ENCODE data around the gene STK32B. TPM values are rescaled to one million over a fixed set of nuclear protein-coding genes. Genes with fewer than 3 reads are reported as not detected.

The STK32B gene
- total RNA-seq, 2 donors from 2014 or later, result not detected

DNA sequence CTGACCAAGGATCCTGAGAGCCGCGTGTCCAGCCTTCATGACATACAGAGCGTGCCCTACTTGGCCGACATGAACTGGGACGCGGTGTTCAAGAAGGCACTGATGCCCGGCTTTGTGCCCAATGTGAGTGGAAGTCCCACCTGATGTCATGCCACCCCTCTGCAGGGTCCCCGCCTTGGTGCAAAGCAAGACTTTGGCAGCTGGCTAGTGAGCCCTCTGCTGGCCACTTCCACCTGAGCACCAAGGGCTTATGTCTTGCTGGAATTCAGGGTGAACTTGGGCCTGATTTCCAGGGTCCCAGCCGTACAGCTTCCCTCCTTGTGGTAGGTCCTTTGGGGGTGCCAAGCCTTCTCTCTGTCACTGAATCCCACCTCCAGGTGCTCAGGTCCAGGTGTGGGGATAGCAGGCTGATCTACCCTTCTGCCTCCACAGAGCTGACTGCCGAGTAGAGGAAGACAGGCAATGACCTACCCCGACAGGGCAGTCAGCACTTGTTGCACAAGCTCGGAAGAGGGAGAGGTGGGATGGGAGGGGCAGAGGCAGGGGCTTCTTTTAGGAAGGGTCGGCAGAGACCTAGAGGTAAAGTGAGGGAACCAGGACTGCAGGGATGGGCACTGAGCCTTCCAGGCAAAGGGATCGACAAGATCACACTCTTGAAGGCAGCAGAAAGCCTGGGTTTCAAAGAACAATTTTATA, 409.0 kb downstream of the STK32B start:
- DNase-seq (ENCODE audit: low spot score) (no peak), ATAC-seq (no peak)
- no peak overlapping the region for H3K27ac Mint-ChIP-seq
- H3K36me3 Mint-ChIP-seq, result no peaks in the 10 kb centered on the region
- no peaks in the 10 kb centered on the region for H3K9me3 Mint-ChIP-seq
- H3K4me1 Mint-ChIP-seq (ENCODE audit: low read depth in 2 of 2), result no peaks in the 10 kb centered on the region
- no peak overlapping the region for H3K4me3 Mint-ChIP-seq
- peaks cover 0 to 7% of the 10 kb centered on the region in 2 donors for H3K27me3 Mint-ChIP-seq

DNA sequence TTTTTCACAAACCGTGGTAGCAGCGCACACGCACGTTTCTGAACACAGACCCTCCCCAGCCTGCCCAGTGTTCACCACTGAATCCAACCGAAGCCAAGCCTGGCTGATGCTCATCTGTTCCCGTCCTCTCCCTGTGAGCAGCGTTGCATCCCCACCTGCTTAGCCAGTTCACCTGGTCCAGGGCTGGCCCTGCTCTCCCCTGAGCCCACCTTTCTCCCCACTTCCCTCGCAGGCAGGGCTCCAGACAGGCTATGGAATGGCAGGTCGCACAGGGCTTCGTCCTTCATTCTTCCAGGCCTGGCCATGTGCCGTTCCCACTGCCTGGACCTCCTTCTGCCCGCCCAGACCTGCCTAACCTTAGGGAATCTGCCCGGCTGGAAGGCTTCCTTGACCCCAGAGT, 410.2 kb downstream of the STK32B start:
- H3K27me3 Mint-ChIP-seq, result peaks cover 0 to 7% of the 10 kb centered on the region in 2 donors
- DNase-seq (ENCODE audit: low spot score) (no peak), ATAC-seq (no peak)
- H3K4me3 Mint-ChIP-seq, result no peak overlapping the region
- no peaks in the 10 kb centered on the region for H3K9me3 Mint-ChIP-seq
- no peak overlapping the region for H3K27ac Mint-ChIP-seq
- H3K36me3 Mint-ChIP-seq, result no peaks in the 10 kb centered on the region
- H3K4me1 Mint-ChIP-seq (ENCODE audit: low read depth in 2 of 2), result no peaks in the 10 kb centered on the region

DNA sequence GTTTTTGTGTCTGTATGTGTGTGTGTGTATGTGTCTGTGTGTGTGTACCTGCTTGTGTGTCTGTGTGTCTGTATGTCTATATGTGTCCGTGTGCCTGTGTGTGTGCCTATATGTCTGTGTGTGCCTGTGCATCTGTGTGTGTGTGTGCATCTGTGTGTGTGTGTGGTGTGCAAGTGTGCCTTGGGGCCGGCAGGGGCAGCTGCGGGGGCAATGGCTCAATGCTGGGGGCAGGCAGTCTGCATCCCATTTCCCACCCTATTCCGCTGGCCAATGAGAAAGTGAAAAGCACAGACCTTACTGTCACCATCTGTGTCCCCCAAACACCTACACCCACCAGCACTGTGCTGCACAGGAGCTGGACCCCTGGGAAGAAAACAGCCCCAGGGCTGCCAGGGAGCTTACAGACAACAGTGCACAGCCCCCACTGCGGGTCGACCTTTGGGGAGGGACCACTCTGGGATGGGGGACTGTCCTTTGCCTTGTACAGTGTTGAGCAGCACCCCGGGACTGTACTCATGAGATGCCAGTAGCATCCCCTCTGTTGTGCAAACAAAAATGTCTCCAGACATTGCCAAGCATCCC, 411.1 kb downstream of the STK32B start:
- no peak overlapping the region for H3K4me3 Mint-ChIP-seq
- no peaks in the 10 kb centered on the region for H3K4me1 Mint-ChIP-seq (ENCODE audit: low read depth in 2 of 2)
- H3K36me3 Mint-ChIP-seq, result no peaks in the 10 kb centered on the region
- no peak overlapping the region for H3K27ac Mint-ChIP-seq
- H3K9me3 Mint-ChIP-seq, result no peaks in the 10 kb centered on the region
- ATAC-seq, result no peak
- no peak for DNase-seq (ENCODE audit: low spot score)
- H3K27me3 Mint-ChIP-seq, result peaks cover 0 to 7% of the 10 kb centered on the region in 2 donors

DNA sequence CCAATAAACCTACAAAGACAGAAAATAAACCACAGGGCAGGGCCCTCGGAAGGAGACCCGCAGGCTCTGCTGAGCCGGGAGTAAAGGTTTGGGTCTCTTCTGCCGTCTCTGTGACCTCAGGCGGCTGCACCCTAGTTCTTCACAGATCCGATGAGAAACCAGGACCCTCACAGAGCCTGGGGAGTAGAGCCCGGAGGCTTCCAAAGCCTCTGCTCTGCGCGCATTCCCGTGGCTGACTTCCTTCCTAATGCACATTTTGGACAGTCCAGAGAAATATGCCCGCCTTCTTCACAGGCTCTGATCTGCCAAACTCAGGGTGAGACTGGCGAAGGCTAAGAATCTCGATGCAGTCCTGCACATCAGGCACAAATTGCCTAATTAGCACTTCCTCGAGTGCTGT, 411.6 kb downstream of the STK32B start:
- Mint-ChIP-seq H3K4me3 (no peak overlapping the region), H3K36me3 (no peaks in the 10 kb centered on the region), H3K27me3 (peaks cover 0 to 7% of the 10 kb centered on the region in 2 donors), H3K4me1 (ENCODE audit: low read depth in 2 of 2) (no peaks in the 10 kb centered on the region), H3K9me3 (no peaks in the 10 kb centered on the region), H3K27ac (no peak overlapping the region)
- DNase-seq (ENCODE audit: low spot score) (no peak), ATAC-seq (no peak)

DNA sequence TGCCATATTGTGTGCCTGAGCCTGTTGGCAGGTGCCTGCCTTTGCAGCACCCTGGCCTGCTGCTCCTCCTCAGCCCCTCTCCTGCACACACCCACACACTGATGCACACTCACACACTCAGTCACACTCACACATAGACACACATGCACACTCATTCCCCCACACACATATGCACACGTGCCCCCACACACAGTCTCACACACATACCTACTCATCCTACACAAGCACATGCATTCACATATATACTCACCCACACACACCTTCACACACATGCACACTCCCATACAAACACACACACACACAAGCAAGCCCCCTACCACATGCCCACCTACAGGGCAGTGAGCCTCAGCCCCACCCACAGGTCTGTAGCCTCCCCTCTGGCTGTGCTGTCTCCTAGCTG, 412.1 kb downstream of the STK32B start:
- Mint-ChIP-seq H3K4me1 (ENCODE audit: low read depth in 2 of 2) (no peaks in the 10 kb centered on the region), H3K4me3 (no peak overlapping the region), H3K27ac (no peak overlapping the region), H3K9me3 (no peaks in the 10 kb centered on the region), H3K36me3 (no peaks in the 10 kb centered on the region), H3K27me3 (peaks cover 0 to 7% of the 10 kb centered on the region in 2 donors)
- ATAC-seq (no peak), DNase-seq (ENCODE audit: low spot score) (no peak)

DNA sequence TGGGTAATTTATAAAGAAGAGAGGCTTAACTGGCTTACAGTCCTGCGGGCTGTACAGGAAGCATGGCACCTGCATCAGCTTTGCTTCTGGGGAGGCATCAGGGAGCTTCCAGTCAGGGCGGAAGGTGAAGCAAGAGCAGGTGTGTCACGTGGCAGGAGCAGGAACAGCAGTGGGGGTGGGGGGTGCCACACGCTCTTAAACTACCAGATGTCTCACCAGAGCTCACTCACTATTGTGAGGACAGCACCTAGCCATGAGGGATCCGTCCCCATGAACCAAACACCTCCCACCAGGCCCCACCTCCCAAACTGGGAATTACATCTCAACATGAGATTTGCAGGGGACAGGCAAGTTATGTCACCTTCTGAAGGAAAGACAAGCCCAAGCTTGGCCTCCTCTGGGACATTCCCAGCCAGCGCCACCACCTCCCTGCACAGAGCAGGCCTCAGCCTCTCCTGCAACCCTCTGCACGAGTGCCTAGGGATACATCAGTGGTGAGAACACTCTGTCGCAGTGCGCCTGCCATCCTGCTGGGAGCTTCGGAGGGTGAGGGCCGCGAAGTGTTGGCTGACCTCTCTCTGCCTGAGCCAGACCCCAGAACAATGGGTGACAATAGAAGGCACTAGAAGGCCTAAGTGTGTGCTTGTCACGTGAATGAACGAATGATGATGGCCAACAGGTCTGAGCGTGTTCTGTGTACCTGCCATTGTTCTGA, 412.8 kb downstream of the STK32B start:
- Mint-ChIP-seq H3K36me3 (no peaks in the 10 kb centered on the region), H3K4me3 (no peak overlapping the region), H3K27me3 (peaks cover 0 to 7% of the 10 kb centered on the region in 2 donors), H3K4me1 (ENCODE audit: low read depth in 2 of 2) (no peaks in the 10 kb centered on the region), H3K9me3 (no peaks in the 10 kb centered on the region), H3K27ac (no peak overlapping the region)
- ATAC-seq (no peak), DNase-seq (ENCODE audit: low spot score) (no peak)

DNA sequence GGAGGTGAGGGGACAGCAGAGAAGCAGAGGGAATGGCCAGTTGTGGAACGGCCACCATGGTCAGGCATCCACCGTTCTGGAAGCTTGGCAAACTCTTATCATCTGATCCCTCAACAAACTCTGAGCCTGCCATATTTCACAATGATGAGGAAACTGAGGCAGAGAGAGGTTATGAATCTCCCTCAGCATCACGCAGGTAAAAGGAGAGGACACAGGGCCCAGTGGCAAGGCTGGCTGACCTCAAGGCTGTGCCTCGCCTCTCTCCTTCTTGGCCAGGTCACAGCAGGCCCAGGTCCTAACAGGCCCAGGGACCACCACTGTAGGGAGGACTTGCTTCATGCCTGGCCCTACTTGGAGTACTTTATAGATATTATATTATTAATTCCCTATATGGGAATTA, 414.2 kb downstream of the STK32B start:
- H3K4me3 Mint-ChIP-seq, result no peak overlapping the region
- no peaks in the 10 kb centered on the region for H3K9me3 Mint-ChIP-seq
- DNase-seq (ENCODE audit: low spot score) (no peak), ATAC-seq (no peak)
- H3K27me3 Mint-ChIP-seq, result peaks cover 0 to 7% of the 10 kb centered on the region in 2 donors
- H3K4me1 Mint-ChIP-seq (ENCODE audit: low read depth in 2 of 2), result no peaks in the 10 kb centered on the region
- H3K36me3 Mint-ChIP-seq, result no peaks in the 10 kb centered on the region
- no peak overlapping the region for H3K27ac Mint-ChIP-seq

DNA sequence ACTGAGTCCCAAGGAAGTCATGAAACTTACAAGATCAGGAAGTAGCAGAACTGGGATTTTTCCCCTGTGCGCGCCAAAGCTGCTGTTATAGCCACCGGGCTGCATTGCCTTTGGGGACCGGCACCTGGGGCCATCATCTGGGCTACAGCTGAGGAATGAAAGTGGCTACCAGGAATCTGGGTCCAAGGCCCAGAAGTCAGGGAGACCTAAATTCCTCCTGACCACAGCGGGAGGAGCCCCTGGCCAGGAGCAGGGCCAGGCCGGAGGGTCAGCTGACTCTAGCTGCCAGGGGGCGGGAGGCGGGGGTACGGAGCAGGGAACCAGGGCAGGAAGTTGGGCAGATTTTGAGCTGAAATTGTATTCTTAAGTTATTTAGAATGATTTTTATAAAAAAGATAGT, 414.7 kb downstream of the STK32B start:
- no peaks in the 10 kb centered on the region for H3K36me3 Mint-ChIP-seq
- no peak for DNase-seq (ENCODE audit: low spot score)
- peaks cover 0 to 7% of the 10 kb centered on the region in 2 donors for H3K27me3 Mint-ChIP-seq
- ATAC-seq, result no peak
- H3K4me1 Mint-ChIP-seq (ENCODE audit: low read depth in 2 of 2), result no peaks in the 10 kb centered on the region
- H3K4me3 Mint-ChIP-seq, result no peak overlapping the region
- H3K9me3 Mint-ChIP-seq, result no peaks in the 10 kb centered on the region
- no peak overlapping the region for H3K27ac Mint-ChIP-seq

DNA sequence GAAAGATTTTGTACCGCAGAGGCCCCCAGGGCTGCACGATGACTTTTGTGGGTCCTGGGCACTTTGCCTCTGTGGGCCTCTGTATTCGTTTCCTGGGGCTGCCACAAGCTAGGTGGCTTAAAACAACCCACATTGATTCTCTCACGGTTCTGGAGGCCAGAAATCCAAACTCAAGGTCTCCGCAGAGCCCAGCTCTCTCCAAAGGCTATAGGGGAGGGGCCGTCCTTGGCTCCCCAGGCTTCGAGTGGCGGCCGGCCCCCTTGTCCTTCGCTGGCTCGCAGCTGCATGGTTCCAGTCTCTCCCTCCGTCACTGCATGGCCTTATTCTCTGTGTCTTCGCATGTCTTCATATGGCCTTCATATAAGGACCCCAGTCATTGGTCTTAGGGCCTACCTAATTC, 415.8 kb downstream of the STK32B start:
- H3K27me3 Mint-ChIP-seq, result peaks cover 0 to 7% of the 10 kb centered on the region in 2 donors
- H3K4me3 Mint-ChIP-seq, result no peak overlapping the region
- H3K9me3 Mint-ChIP-seq, result no peaks in the 10 kb centered on the region
- DNase-seq (ENCODE audit: low spot score), result no peak
- no peaks in the 10 kb centered on the region for H3K36me3 Mint-ChIP-seq
- no peak for ATAC-seq
- H3K27ac Mint-ChIP-seq, result no peak overlapping the region
- H3K4me1 Mint-ChIP-seq (ENCODE audit: low read depth in 2 of 2), result no peaks in the 10 kb centered on the region

DNA sequence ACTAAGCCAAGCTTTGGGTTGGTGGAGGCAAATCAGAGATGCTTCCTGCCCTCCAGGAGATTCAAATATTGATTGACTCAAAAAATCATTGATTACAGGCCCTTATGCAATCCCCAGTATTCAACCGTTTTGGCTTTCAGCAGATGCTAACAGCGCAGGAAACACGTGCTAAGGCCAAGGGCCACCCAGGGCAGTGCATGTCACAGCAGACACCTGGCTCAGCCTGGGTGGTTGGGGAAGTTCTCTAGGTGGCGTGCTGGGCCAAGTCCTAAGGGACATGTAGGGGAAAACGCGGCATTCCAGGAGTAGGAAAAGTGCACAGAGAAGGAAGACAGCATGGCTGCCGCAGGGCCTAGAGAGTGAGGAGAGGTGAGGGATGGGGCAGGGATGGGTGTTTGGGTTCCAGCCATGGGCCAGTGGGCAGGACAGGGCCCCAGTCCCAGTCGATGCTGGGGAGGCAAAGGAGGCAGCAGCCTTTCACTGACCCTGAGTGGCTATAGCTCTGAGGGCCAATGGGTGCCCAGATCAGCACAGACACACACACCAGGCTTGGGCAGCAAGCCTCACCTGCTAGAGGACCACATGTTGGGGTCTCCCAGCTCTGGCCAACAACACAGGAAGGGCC, 418.0 kb downstream of the STK32B start:
- no peak for DNase-seq (ENCODE audit: low spot score)
- H3K27ac Mint-ChIP-seq, result no peak overlapping the region
- no peak overlapping the region for H3K4me3 Mint-ChIP-seq
- peak in 1 of 2 donors; percentile 10 for ATAC-seq
- no peaks in the 10 kb centered on the region for H3K9me3 Mint-ChIP-seq
- no peaks in the 10 kb centered on the region for H3K4me1 Mint-ChIP-seq (ENCODE audit: low read depth in 2 of 2)
- H3K27me3 Mint-ChIP-seq, result no peaks in the 10 kb centered on the region
- H3K36me3 Mint-ChIP-seq, result no peaks in the 10 kb centered on the region

DNA sequence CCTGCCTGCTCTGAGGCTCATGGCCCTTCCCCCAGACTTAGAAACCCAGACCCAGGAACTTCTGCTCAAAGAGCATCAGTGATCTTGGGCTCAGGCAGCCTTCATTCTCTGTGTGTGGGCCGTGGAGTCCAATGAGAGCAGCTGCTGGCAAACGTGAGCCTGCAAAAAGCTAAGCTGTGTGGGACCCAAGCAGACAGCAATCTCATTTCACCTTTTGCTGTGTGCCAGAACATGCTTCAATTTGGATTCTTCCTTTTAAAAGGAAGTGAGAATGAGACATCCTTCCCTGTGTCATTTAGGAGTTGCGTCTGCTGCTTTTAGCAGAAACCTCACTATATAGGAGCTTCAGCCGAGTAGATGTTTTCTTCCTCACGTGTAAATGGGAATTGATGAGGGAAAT, 418.6 kb downstream of the STK32B start:
- Mint-ChIP-seq H3K9me3 (no peaks in the 10 kb centered on the region), H3K4me3 (no peak overlapping the region), H3K27ac (no peak overlapping the region), H3K27me3 (no peaks in the 10 kb centered on the region), H3K4me1 (ENCODE audit: low read depth in 2 of 2) (no peaks in the 10 kb centered on the region), H3K36me3 (no peaks in the 10 kb centered on the region)
- DNase-seq (ENCODE audit: low spot score), result no peak
- no peak for ATAC-seq

DNA sequence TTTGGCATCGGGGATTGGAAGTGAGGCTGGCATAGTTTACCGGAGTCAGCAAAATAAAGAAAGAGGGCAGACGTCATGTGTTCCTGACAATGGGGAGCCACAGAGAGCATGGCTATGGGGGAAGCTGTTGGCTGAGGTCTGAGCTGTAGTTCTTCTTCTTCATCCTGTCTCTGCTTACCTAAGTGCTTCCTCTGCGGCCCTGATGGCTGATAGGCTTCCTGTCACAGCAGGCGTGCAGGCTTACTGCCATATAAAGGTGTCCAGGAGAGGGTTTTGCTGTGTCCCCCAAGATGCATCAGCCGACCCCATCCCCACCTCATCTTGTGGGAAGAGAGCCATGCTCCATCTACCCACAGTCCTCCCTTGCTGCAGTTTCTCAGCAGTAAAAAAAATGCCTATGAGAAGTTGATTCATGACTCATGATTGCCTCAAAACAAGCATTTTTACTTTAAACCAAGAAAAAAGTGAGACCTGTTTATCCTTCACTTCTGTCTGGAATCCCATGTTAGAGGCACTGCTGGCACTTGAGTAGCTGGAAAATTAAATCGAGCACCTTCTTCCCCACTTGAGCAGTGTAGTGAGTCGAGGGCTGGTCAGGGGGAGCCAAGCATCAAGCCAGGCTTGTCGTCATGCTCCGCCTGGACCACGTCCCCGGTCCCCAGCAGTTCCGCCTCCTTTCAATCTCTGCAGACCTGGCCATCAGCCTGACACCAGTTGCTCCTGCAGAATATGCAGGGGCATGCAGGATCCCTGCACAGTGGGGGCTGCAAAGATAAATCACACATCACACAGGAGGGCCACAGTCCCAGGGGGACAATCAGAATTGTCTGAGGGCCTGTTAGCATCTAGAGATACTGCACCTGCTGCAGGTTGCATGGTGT, 419.3 kb downstream of the STK32B start:
- DNase-seq (ENCODE audit: low spot score), result no peak

DNA sequence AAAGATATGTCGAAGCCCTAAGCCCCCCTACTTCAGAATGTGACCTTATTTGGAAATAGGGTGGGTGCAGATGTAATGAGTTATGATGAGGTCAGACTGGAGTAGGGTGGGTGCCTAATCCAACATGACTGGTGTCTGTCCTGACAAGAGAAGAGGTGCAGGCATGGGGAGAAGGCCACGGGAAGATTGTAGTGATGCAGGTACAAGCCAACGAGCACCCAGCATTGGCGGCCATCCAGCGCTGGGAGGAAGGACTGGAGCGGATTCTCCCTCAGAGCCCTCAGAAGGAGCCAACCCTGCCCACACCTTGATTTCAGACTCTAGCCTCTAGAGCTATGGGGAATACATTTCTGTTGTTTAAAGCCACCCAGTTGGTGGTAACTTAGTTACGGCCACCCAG, 419.9 kb downstream of the STK32B start:
- Mint-ChIP-seq H3K9me3 (no peaks in the 10 kb centered on the region), H3K4me3 (no peak overlapping the region), H3K27me3 (no peaks in the 10 kb centered on the region), H3K27ac (no peak overlapping the region), H3K36me3 (no peaks in the 10 kb centered on the region), H3K4me1 (ENCODE audit: low read depth in 2 of 2) (no peaks in the 10 kb centered on the region)
- no peak for DNase-seq (ENCODE audit: low spot score)
- no peak for ATAC-seq

More for the DNA sequence above, 419.3 kb downstream of the STK32B start:
- H3K27ac Mint-ChIP-seq, result no peak overlapping the region
- H3K4me3 Mint-ChIP-seq, result no peak overlapping the region
- H3K36me3 Mint-ChIP-seq, result no peaks in the 10 kb centered on the region
- no peaks in the 10 kb centered on the region for H3K4me1 Mint-ChIP-seq (ENCODE audit: low read depth in 2 of 2)
- no peaks in the 10 kb centered on the region for H3K27me3 Mint-ChIP-seq
- H3K9me3 Mint-ChIP-seq, result no peaks in the 10 kb centered on the region
- no peak for ATAC-seq
